HL-60 (cell line): ENCODE results near the gene KCNQ1.

ENCODE experiments used
- DNase-seq, 2 experiments: peaks; one replicate each; pipeline ENCODE4 v3.0.0-alpha.2; 2010 to 2020; ENCODE audit warnings: low read depth in 1 of 2, low spot score in 1 of 2
- H3K27ac ChIP-seq: fragments of 250-450 bp; sonication (Bioruptor Pico); replicated peaks from 2 replicates; pipeline ENCODE4 v1.5.1; 2020; ENCODE audit warnings: mild to moderate bottlenecking, moderate library complexity
- H3K27me3 ChIP-seq: fragments of 250-450 bp; sonication (Bioruptor Pico); 2 replicates; pipeline ENCODE4 v1.5.1; 2021; ENCODE audit warnings: mild to moderate bottlenecking, moderate library complexity; ENCODE audit not compliant: insufficient read depth, poor library complexity, severe bottlenecking
- H3K4me3 ChIP-seq: replicated peaks from 2 replicates; pipeline ENCODE4 v1.5.1; 2011; ENCODE audit warnings: mild to moderate bottlenecking, control low read depth, low read length; ENCODE audit not compliant: insufficient read depth
- GABPA ChIP-seq: IDR thresholded peaks from 2 replicates; pipeline ENCODE4 v1.6.1; 2012; ENCODE audit warnings: low read depth
- POLR2AphosphoS5 ChIP-seq: IDR thresholded peaks from 2 replicates; pipeline ENCODE4 v1.6.1; 2012; ENCODE audit warnings: low read depth
- SPI1 ChIP-seq: IDR thresholded peaks from 2 replicates; pipeline ENCODE4 v1.6.1; 2012; ENCODE audit warnings: low read depth, mild to moderate bottlenecking, borderline replicate concordance
- long read RNA-seq: library from polyadenylated mRNA; unstranded; transcript quantifications from one replicate; pipeline ENCODE4 v2.0.0, GENCODE V29; 2020
- TF ChIP-seq, protein P1 (sequence below): IDR thresholded peaks from 2 replicates; pipeline ENCODE4 v1.6.1; 2012; ENCODE audit warnings: low read depth; ENCODE audit not compliant: insufficient replicate concordance
- TF ChIP-seq, protein P2 (sequence below): IDR thresholded peaks from one replicate; pipeline ENCODE4 v1.5.1; 2011; ENCODE audit warnings: low read length, control low read depth, inconsistent platforms; ENCODE audit not compliant: insufficient read depth

Gene KCNQ1, protein sequence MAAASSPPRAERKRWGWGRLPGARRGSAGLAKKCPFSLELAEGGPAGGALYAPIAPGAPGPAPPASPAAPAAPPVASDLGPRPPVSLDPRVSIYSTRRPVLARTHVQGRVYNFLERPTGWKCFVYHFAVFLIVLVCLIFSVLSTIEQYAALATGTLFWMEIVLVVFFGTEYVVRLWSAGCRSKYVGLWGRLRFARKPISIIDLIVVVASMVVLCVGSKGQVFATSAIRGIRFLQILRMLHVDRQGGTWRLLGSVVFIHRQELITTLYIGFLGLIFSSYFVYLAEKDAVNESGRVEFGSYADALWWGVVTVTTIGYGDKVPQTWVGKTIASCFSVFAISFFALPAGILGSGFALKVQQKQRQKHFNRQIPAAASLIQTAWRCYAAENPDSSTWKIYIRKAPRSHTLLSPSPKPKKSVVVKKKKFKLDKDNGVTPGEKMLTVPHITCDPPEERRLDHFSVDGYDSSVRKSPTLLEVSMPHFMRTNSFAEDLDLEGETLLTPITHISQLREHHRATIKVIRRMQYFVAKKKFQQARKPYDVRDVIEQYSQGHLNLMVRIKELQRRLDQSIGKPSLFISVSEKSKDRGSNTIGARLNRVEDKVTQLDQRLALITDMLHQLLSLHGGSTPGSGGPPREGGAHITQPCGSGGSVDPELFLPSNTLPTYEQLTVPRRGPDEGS
- long read RNA-seq, partial matches to known transcripts, result 0 of 1 reads
- long read RNA-seq, other reads (novel, unspliced or antisense), result 1 of 1 reads

DNA sequence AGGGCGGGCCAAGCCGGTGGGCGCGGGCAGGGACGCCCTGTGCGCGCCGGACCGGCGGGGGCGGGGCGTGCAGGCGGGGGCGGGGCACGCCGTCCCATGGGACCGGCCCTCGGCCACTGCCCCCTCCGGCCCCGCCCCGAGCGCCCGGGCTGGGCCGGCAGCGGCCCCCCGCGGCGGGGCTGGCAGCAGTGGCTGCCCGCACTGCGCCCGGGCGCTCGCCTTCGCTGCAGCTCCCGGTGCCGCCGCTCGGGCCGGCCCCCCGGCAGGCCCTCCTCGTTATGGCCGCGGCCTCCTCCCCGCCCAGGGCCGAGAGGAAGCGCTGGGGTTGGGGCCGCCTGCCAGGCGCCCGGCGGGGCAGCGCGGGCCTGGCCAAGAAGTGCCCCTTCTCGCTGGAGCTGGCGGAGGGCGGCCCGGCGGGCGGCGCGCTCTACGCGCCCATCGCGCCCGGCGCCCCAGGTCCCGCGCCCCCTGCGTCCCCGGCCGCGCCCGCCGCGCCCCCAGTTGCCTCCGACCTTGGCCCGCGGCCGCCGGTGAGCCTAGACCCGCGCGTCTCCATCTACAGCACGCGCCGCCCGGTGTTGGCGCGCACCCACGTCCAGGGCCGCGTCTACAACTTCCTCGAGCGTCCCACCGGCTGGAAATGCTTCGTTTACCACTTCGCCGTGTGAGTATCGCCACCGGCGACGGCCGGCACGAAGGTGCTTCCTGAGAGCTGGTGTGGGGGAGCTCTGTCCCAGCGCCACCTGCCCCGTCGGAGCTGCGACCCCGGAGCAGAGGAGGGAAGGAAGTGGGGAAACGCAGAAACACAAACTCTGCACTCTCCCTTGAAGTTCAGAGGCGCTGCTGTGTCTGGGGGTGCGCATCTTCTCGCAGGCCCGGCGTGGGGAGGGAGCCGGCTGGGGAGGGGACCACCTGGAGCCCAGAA is at the start of gene KCNQ1:
Gene KCNQ1, plus strand, starts transcription at position 188 of the 925 bp plus-strand sequence. Its CDS starts 91 bp downstream, at position 279.
- DNase-seq, result no peak
- peak within 1 kb of the TSS; percentile 30 for H3K4me3 ChIP-seq
- no peak within 1 kb of the TSS for H3K27ac ChIP-seq
- TF ChIP-seq SPI1 (no peak), POLR2AphosphoS5 (no peak), GABPA (no peak)
- TF ChIP-seq, protein P1, sequence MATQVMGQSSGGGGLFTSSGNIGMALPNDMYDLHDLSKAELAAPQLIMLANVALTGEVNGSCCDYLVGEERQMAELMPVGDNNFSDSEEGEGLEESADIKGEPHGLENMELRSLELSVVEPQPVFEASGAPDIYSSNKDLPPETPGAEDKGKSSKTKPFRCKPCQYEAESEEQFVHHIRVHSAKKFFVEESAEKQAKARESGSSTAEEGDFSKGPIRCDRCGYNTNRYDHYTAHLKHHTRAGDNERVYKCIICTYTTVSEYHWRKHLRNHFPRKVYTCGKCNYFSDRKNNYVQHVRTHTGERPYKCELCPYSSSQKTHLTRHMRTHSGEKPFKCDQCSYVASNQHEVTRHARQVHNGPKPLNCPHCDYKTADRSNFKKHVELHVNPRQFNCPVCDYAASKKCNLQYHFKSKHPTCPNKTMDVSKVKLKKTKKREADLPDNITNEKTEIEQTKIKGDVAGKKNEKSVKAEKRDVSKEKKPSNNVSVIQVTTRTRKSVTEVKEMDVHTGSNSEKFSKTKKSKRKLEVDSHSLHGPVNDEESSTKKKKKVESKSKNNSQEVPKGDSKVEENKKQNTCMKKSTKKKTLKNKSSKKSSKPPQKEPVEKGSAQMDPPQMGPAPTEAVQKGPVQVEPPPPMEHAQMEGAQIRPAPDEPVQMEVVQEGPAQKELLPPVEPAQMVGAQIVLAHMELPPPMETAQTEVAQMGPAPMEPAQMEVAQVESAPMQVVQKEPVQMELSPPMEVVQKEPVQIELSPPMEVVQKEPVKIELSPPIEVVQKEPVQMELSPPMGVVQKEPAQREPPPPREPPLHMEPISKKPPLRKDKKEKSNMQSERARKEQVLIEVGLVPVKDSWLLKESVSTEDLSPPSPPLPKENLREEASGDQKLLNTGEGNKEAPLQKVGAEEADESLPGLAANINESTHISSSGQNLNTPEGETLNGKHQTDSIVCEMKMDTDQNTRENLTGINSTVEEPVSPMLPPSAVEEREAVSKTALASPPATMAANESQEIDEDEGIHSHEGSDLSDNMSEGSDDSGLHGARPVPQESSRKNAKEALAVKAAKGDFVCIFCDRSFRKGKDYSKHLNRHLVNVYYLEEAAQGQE, result no peak
- H3K27me3 ChIP-seq, result peaks cover 24% of the 10 kb centered on the region

DNA sequence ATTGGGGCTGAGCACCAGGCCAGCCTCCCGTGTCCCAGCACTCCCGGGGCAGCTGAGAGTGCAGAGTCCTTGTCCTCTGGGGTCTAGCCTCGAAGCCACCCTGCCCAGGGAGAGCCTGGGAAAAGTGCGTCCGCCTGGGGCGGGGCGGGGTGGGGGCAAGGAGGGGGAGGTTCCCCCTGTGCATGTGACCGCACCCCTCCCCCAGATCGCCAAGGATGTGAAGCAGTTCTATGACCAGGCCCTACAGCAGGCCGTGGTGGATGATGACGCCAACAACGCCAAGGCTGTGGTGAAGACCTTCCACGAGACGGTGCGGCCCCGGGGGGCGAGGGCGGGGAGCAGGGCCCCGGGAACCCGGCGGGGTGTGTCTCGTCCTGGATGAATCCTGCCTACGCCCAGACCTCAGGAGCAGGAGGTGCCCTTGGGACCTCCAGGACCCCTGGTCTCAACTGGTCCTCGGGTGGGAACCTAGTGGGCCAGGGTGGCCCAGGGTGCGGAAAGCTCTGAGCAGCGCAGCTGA is 49.5 kb upstream of the KCNQ1 start:
- Histone ChIP-seq H3K27ac (no peak overlapping the region), H3K27me3 (no peaks in the 10 kb centered on the region), H3K4me3 (no peak overlapping the region)
- no peak for DNase-seq
- no peak for TF ChIP-seq POLR2AphosphoS5
- TF ChIP-seq, protein P1, result no peak
- TF ChIP-seq GABPA, result no peak
- TF ChIP-seq SPI1, result no peak
- TF ChIP-seq, protein P2, sequence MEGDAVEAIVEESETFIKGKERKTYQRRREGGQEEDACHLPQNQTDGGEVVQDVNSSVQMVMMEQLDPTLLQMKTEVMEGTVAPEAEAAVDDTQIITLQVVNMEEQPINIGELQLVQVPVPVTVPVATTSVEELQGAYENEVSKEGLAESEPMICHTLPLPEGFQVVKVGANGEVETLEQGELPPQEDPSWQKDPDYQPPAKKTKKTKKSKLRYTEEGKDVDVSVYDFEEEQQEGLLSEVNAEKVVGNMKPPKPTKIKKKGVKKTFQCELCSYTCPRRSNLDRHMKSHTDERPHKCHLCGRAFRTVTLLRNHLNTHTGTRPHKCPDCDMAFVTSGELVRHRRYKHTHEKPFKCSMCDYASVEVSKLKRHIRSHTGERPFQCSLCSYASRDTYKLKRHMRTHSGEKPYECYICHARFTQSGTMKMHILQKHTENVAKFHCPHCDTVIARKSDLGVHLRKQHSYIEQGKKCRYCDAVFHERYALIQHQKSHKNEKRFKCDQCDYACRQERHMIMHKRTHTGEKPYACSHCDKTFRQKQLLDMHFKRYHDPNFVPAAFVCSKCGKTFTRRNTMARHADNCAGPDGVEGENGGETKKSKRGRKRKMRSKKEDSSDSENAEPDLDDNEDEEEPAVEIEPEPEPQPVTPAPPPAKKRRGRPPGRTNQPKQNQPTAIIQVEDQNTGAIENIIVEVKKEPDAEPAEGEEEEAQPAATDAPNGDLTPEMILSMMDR, result no peak

DNA sequence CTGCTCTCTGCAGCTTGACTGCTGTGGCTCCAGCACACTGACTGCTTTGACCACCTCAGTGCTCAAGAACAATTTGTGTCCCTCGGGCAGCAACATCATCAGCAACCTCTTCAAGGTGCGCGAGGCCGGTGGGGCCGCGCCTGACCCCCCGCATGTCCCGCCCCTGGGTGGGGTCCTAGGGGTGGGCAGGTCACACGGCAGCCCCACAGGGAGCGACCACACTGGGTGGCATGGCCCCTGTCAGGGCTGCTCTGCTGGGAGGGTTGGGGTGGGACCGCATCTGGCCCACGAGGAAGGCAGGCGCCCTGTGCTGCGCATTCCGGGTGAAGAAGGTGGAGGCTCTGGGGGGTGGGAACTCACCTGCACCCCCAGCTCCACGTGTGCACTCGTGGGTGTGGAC is 49.0 kb upstream of the KCNQ1 start:
- no peak overlapping the region for H3K27ac ChIP-seq
- H3K4me3 ChIP-seq, result no peak overlapping the region
- DNase-seq, result no peak
- TF ChIP-seq, protein P2, result no peak
- no peak for TF ChIP-seq SPI1
- no peak for TF ChIP-seq GABPA
- no peak for TF ChIP-seq POLR2AphosphoS5
- no peaks in the 10 kb centered on the region for H3K27me3 ChIP-seq
